Stimulated activated memory B cell treated with anti-CD40 and anti-IgM and Interleukin-4, amounts not matched to agents 10 μg/mL and 1 μg/mL and 100 μg/mL, for 72 hours (primary cell): ENCODE results near the gene MYH10.
A peak's percentile ranks its signal among the peaks of the same experiment; 100 is the strongest.

Experiments
- ATAC-seq: fragments of 150-1000 bp; cut with Tn5 transposase; 2 replicates; pipeline ENCODE4 v1.10.0; 2021
- H3K27ac Mint-ChIP-seq: one replicate; pipeline ENCODE4 v1.8.0; 2022; ENCODE audit warnings: mild to moderate bottlenecking, mixed read lengths
- H3K27me3 Mint-ChIP-seq: one replicate; pipeline ENCODE4 v1.8.0; 2022; ENCODE audit warnings: mixed read lengths
- H3K36me3 Mint-ChIP-seq: one replicate; pipeline ENCODE4 v1.8.0; 2022; ENCODE audit warnings: mixed read lengths
- H3K4me1 Mint-ChIP-seq: one replicate; pipeline ENCODE4 v1.8.0; 2022; ENCODE audit warnings: mixed read lengths
- H3K4me3 Mint-ChIP-seq: one replicate; pipeline ENCODE4 v1.8.0; 2022; ENCODE audit warnings: mild to moderate bottlenecking, moderate library complexity, mixed read lengths
- H3K9me3 Mint-ChIP-seq: one replicate; pipeline ENCODE4 v1.8.0; 2022; ENCODE audit warnings: mixed read lengths

MYH10 gene

DNA sequence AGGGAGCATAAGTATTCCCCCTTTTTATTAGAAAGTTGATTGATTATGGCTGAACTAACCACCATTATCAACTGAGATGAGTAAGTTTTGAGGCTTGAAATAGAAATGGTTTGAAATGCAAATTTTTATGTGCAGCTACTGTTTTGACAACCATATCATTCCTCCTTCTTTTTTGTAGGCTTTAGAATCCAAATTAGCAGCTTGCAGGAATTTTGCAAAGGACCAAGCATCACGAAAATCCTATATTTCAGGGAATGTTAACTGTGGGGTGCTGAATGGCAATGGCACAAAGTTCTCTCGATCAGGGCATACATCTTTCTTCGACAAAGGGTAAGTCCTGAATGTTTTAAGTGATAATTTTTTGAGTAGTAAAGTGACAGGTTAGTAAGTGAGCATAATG is 170.7 kb downstream of the MYH10 start:
- H3K9me3 Mint-ChIP-seq = no peaks in the 10 kb centered on the region
- no peak overlapping the region for H3K27ac Mint-ChIP-seq
- H3K27me3 Mint-ChIP-seq = no peaks in the 10 kb centered on the region
- peaks cover 19% of the 10 kb centered on the region for H3K4me1 Mint-ChIP-seq
- ATAC-seq = no peak
- H3K4me3 Mint-ChIP-seq = no peak overlapping the region
- peaks cover 78% of the 10 kb centered on the region for H3K36me3 Mint-ChIP-seq

DNA sequence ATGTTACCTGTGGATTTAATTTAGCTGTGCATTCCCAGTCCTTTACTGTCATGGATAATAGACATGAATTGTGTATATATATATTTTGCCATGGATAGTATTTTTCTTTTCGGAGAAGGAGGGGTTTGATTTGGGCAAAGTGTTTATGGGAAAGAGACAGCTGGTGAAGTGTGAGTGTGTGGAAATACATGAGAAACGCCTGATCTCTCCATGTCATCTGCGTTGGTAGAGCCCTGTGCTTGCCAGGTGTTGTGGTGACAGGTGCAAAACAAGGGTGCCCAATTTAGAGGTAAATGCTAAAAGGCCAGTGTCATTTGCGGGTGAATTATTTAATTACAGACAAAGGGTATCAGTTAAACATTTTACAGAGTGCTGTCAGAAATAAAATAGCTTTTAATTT is 171.4 kb downstream of the MYH10 start:
- peaks cover 19% of the 10 kb centered on the region for H3K4me1 Mint-ChIP-seq

DNA sequence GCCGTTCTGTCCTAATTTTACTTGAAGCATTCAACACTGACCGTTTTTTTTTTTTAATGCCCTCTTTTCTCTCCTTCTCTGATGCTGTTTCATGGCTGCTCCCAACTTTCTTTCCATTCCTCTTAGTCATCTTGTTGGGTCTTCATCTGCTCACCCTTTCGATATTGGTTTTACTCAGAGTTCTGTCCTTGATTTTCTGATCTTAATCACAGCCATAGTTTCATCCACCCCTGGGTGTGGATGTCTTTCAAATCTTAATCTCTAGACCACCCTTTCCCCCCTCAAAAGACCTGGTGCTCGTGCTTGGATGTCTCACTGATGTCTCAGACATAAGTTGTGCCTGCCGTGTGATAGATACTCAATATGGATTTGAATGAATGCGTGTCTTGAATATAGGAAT is 172.4 kb downstream of the MYH10 start:
- Mint-ChIP-seq H3K36me3 (peaks cover 73% of the 10 kb centered on the region), H3K4me1 (peaks cover 19% of the 10 kb centered on the region), H3K27ac (no peak overlapping the region), H3K27me3 (no peaks in the 10 kb centered on the region), H3K9me3 (no peaks in the 10 kb centered on the region), H3K4me3 (no peak overlapping the region)
- no peak for ATAC-seq

More for the DNA sequence above, 171.4 kb downstream of the MYH10 start:
- Mint-ChIP-seq H3K9me3 (no peaks in the 10 kb centered on the region), H3K36me3 (peaks cover 76% of the 10 kb centered on the region), H3K27ac (no peak overlapping the region), H3K27me3 (no peaks in the 10 kb centered on the region), H3K4me3 (no peak overlapping the region)
- no peak for ATAC-seq

DNA sequence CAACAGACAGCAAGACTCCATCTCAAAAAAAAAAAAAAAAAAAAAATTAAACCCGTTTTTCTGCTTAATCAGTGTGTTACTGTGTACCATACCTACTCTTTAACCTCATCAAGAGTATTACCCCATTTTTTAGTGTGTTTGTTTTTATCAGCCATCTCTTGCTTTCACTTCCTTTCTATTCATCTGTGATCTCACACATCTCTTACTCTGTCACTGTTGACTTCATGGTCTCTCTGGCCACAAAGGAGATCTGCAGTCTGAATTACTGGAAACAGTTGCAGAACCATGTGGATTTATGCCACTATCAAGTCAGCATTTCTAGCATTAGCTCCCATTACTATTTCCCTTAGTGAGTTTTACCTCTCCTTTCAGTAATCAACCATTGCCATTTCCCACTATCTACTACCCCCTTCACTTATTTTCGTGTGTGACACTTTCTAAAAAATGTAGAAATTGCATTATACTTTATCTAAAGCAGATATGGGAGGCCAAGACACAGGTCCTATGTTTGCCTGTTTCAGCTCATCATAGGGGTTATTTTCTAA is 174.8 kb downstream of the MYH10 start:
- H3K27me3 Mint-ChIP-seq = no peaks in the 10 kb centered on the region
- no peak for ATAC-seq
- H3K4me1 Mint-ChIP-seq = peaks cover 19% of the 10 kb centered on the region

DNA sequence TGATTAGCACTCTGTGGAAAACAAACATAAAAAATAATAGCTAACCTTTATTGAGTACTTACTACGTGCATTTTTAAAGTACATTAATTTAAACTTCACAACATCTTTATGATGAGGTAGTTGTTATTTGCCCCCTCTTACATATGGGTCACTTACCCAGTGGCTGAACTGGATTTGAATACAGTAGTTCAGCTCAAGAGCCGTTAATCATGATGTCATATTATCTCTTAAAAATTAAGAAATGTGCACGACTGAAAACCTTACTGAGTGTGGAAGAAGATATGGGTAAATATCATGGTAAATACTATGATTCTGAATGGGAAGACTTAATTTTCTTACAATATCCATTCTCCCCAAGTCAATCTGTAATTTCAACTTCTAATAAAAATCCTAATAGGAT is 177.2 kb downstream of the MYH10 start:
- H3K36me3 Mint-ChIP-seq = peaks cover 75% of the 10 kb centered on the region
- H3K27me3 Mint-ChIP-seq = no peaks in the 10 kb centered on the region
- no peaks in the 10 kb centered on the region for H3K9me3 Mint-ChIP-seq
- no peak overlapping the region for H3K27ac Mint-ChIP-seq
- H3K4me1 Mint-ChIP-seq = peaks cover 17% of the 10 kb centered on the region
- no peak for ATAC-seq
- no peak overlapping the region for H3K4me3 Mint-ChIP-seq

More for the DNA sequence above, 174.8 kb downstream of the MYH10 start:
- H3K9me3 Mint-ChIP-seq = no peaks in the 10 kb centered on the region
- no peak overlapping the region for H3K27ac Mint-ChIP-seq
- peaks cover 77% of the 10 kb centered on the region for H3K36me3 Mint-ChIP-seq
- H3K4me3 Mint-ChIP-seq = no peak overlapping the region

DNA sequence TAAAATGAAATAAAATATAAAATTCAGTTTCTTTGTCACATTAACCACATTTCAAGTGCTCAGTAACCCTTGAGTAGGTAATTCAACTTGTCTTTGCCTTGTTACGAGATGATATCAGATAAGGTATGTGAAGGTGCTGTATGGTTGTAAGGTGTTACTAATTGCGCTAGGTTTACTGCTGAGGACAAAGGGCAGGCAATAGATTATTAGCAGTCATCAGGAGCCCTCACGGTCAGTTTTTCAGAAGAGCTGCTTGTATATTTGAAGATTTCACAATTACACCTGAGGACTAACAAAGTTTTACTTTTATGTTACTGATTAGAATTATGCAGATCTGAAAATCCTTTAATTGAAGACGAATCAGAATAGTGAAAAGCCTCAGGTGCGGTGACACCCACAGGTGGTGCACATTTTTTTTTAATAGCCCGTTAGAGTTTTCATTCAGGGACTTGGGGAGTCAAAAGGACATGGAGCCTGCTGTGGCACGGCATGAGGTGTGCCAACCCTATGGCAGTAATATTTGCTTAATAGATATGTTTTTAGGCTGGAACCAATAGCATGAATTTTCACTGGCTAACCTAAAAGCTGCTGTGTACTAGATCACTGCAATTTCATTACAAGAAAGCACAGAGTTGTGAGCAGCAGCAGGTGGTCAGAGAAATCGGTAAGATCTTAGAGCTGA is 178.5 kb downstream of the MYH10 start:
- Mint-ChIP-seq H3K9me3 (no peaks in the 10 kb centered on the region), H3K27ac (no peak overlapping the region), H3K4me3 (no peak overlapping the region), H3K36me3 (peaks cover 75% of the 10 kb centered on the region), H3K27me3 (no peaks in the 10 kb centered on the region), H3K4me1 (peaks cover 8% of the 10 kb centered on the region)
- no peak for ATAC-seq

DNA sequence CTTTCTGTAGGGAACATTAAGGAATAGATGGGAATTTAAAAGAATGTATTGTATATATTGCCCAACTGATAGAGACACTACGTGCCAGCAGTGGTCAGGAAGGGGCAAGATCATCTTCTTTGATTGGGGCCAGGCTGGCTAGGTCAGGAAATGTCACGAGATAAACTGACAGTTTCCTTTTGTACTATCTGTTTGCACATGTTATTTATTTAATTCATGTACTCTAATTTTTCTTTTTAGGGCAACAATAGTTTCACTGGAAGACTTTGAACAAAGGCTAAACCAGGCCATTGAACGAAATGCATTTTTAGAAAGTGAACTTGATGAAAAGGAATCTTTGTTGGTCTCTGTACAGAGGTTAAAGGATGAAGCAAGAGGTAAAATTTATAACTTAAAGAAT is 182.2 kb downstream of the MYH10 start:
- Mint-ChIP-seq H3K27me3 (no peaks in the 10 kb centered on the region), H3K27ac (no peak overlapping the region), H3K4me3 (no peak overlapping the region), H3K4me1 (peaks cover 12% of the 10 kb centered on the region), H3K36me3 (peaks cover 68% of the 10 kb centered on the region), H3K9me3 (no peaks in the 10 kb centered on the region)
- no peak for ATAC-seq

DNA sequence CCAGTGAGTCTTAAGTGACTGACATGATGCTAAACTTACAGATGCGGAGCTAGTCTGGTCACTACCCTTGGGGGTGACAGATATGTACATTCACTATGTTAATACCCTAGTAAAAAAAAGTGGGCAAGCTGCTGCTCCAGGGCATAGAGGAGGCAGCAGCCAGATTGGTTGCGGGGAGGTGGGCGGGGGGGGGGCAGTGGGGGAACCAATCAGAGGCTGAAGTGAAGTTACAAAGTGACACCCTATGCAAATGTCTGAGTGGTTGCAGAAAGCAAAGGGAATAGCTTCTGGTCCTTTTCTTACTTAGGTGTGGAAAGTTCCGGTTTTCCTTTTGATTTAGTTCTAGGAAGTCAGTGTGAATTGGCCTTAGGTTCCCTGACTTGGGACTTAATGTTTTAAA is 182.7 kb downstream of the MYH10 start:
- Mint-ChIP-seq H3K27me3 (no peaks in the 10 kb centered on the region), H3K36me3 (peaks cover 64% of the 10 kb centered on the region), H3K27ac (peak overlapping the region; percentile 22), H3K4me1 (peaks cover 16% of the 10 kb centered on the region), H3K9me3 (no peaks in the 10 kb centered on the region), H3K4me3 (no peak overlapping the region)
- no peak for ATAC-seq

DNA sequence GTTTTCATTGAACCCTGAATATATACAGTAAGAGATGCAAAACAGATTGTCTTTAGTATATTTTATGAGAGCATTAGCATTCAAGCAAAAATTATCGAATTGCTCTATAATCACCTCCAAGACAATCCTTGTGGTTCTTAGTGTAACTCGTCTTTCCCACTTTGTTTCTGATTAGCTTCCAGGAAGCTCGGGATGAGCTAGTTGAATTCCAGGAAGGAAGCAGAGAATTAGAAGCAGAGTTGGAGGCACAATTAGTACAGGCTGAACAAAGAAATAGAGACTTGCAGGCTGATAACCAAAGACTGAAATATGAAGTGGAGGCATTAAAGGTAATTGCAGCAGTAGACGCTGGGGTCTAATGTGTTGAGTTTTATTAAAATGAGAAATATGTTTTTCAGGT is 185.0 kb downstream of the MYH10 start:
- Mint-ChIP-seq H3K4me3 (no peak overlapping the region), H3K36me3 (peaks cover 53% of the 10 kb centered on the region), H3K27me3 (no peaks in the 10 kb centered on the region), H3K4me1 (peaks cover 32% of the 10 kb centered on the region), H3K9me3 (no peaks in the 10 kb centered on the region), H3K27ac (no peak overlapping the region)
- ATAC-seq = no peak

DNA sequence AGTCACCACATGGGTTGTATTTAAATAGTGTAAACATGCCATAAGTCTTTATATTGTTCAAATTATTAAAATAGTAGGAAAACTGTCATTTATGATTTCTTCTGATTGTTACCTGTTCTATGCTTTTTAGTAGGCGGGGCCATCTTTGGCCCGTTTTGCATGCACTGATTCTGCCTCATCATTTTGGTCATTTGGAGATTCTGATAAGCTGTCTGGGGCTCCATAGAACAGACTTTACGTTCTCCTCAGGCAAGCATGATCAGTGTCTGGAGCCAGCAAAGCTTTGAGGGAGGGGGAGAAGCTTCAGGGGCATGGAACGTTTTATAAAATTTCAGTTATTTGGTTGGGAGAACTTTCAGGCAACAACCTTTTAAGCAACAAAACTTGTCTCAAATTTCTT is 186.0 kb downstream of the MYH10 start:
- no peak overlapping the region for H3K27ac Mint-ChIP-seq
- H3K9me3 Mint-ChIP-seq = no peaks in the 10 kb centered on the region
- no peak for ATAC-seq
- no peak overlapping the region for H3K4me3 Mint-ChIP-seq
- H3K4me1 Mint-ChIP-seq = peaks cover 40% of the 10 kb centered on the region
- no peaks in the 10 kb centered on the region for H3K27me3 Mint-ChIP-seq
- H3K36me3 Mint-ChIP-seq = peaks cover 49% of the 10 kb centered on the region

DNA sequence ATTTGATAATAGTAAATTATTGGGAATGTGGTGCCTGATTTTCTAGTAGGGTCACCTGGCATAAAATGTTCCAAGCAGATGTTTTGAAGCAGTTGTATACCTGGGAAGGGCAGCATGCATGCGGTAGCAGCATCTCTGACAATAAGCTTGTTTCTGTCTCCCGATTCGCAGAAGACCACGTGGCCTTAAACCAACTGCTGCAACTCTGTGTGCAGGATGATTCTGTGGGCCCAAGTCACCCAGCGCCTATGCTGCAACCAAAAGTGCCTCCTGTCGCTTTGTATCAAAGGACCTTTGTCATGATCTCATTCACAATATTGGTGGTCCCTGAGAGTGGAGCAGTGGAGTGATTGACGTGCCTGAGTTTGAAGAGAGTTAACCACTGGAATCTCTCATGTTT is 186.8 kb downstream of the MYH10 start:
- no peak for ATAC-seq
- H3K9me3 Mint-ChIP-seq = no peaks in the 10 kb centered on the region
- no peak overlapping the region for H3K27ac Mint-ChIP-seq
- peaks cover 43% of the 10 kb centered on the region for H3K4me1 Mint-ChIP-seq
- H3K4me3 Mint-ChIP-seq = no peak overlapping the region
- peaks cover 45% of the 10 kb centered on the region for H3K36me3 Mint-ChIP-seq
- H3K27me3 Mint-ChIP-seq = no peaks in the 10 kb centered on the region

DNA sequence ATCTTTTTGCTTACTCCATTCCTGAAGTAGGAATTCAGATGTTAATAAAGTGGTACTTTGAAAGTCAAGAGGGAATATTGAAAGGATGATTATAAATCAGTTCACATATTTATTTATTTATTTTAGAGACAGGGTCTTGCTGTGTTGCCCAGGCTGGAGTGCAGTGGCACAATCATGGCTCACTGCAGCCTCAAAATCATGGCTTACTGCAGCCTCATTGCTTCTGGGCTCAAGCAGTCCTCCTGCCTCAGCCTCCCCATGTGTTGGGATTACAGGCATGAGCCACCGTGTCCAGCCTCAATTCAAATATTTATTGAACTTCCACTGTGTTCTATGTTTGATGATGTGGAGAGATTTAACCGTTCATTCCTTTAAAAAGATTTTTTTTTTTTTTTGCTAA is 188.2 kb downstream of the MYH10 start:
- Mint-ChIP-seq H3K27me3 (no peaks in the 10 kb centered on the region), H3K4me1 (peaks cover 43% of the 10 kb centered on the region), H3K27ac (peak overlapping the region; percentile 20), H3K9me3 (no peaks in the 10 kb centered on the region), H3K4me3 (no peak overlapping the region), H3K36me3 (peaks cover 32% of the 10 kb centered on the region)
- no peak for ATAC-seq

DNA sequence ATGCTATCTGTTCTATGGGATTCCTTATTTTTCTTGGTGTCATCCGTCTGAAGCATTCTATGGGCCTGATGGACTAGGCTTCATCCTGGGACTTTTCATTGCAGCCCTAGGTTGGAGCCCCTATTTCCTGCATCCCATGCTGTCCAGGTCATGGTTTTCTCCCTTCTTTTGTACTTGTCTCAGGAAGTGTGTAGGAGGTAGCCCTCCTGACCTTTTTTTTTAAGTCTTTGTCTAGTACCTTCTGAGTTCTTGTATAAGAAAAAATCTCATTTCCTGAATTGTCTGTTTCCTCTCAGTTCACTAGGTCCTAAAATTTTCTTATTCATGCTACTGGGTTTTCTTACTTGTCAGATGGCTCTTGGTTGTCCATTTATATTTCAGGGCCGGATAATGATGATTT is 188.8 kb downstream of the MYH10 start:
- Mint-ChIP-seq H3K9me3 (no peaks in the 10 kb centered on the region), H3K27me3 (no peaks in the 10 kb centered on the region), H3K27ac (peak overlapping the region; percentile 20), H3K36me3 (peaks cover 25% of the 10 kb centered on the region), H3K4me3 (no peak overlapping the region), H3K4me1 (peaks cover 46% of the 10 kb centered on the region)
- no peak for ATAC-seq

DNA sequence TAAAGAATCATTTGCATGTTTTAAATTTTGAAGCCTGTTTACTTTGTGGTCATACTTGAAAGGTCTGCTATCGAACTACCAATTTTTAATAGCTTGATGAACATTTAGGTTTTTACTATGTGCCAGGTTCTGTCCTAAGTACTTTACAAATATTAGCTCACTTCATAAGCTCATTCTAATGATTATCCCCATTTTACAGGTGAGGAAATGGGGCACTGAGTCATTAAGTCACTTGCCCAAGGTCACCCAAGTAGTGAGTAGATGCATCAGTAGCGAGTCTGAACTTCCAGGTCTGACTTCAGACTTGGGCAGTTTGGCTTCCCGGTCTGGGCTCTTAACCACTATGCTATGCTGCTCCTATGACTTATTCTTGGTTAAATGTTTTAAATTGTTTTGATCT is 190.8 kb downstream of the MYH10 start:
- H3K4me3 Mint-ChIP-seq = no peak overlapping the region
- no peak for ATAC-seq
- no peak overlapping the region for H3K27ac Mint-ChIP-seq

DNA sequence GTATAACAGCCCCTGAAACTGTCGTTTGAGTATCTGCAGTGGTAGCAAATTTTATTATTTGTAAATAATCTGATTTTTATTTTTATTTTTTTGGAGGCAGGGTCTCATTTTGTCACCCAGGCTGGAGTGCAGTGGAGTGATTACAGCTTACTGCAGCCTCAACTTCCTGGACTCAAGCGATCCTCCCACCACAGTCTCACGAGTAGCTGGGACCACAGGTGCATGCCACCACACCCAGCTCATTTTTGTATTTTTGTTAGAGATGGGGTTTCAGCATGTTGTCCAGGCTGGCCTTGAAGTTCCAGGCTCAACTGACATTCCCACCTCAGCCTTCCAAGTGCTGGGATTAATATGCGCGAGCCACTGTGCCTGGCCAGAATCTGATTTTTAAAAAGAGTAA is 192.1 kb downstream of the MYH10 start:
- Mint-ChIP-seq H3K4me3 (no peak overlapping the region), H3K9me3 (no peaks in the 10 kb centered on the region), H3K27ac (no peak overlapping the region), H3K4me1 (peaks cover 45% of the 10 kb centered on the region), H3K36me3 (peaks cover 8% of the 10 kb centered on the region), H3K27me3 (no peaks in the 10 kb centered on the region)
- no peak for ATAC-seq

More for the DNA sequence above, 190.8 kb downstream of the MYH10 start:
- Mint-ChIP-seq H3K36me3 (peaks cover 17% of the 10 kb centered on the region), H3K9me3 (no peaks in the 10 kb centered on the region), H3K27me3 (no peaks in the 10 kb centered on the region), H3K4me1 (peaks cover 56% of the 10 kb centered on the region)

DNA sequence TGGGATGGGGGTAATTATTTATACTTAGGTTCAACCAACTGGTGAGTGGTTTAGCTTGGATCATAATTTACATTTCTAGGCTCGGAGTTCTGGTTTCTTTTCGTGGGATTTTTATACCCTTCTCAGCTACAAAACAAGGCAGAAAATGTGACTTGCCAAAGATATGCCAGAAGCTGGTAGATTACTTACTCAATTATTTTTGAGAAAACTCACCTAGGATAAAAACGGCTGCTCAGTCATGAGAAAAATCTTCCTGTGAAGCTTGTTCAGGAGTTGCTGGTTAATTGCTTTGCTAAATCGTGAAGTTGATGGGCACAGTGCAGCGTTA is 193.7 kb downstream of the MYH10 start:
- Mint-ChIP-seq H3K4me3 (peak overlapping the region; percentile 92), H3K36me3 (peaks cover 8% of the 10 kb centered on the region), H3K9me3 (no peaks in the 10 kb centered on the region), H3K27ac (peak overlapping the region; percentile 97), H3K27me3 (no peaks in the 10 kb centered on the region), H3K4me1 (peaks cover 36% of the 10 kb centered on the region)
- ATAC-seq = no peak
